ENCODE data around the gene ARHGEF26. TPM values are rescaled to one million over a fixed set of nuclear protein-coding genes. Genes with fewer than 3 reads are reported as not detected.

ARHGEF26 gene
- total RNA-seq, 1 experiment from 2014 or later, result 7.2 TPM

GRCh38 chr3:154101250-154101649, 19.9 kb upstream of the ARHGEF26 start:
- CTCF ChIA-PET, result no interaction called here
- H3K9me2 ChIP-seq (ENCODE audit: insufficient read depth), result no peaks in the 10 kb centered on the region
- H3K9me3 ChIP-seq (ENCODE audit: control insufficient read depth in 1 of 2, insufficient read depth in 1 of 2, low read depth in 1 of 2, low read length in 2 of 2), result no peaks in the 10 kb centered on the region
- H3K79me2 ChIP-seq (ENCODE audit: insufficient read depth, low read length), result no peaks in the 10 kb centered on the region
- BruUV-seq (replicated peaks), result no TSS peak
- no peaks in the 10 kb centered on the region for H4K20me1 ChIP-seq (ENCODE audit: insufficient read depth)
- intact Hi-C loops (cut with micrococcal nuclease), result no loop called here
- ATAC-seq (no peak), DNase-seq (ENCODE audit: low read depth, low spot score) (no peak)
- no peak overlapping the region for H3K4me2 ChIP-seq (ENCODE audit: low read length)
- RAD21 ChIA-PET (ENCODE audit: low non-redundant PET in 1 of 2, low total read pairs in 2 of 2, uncharacterized antibody in 2 of 2, unreplicated experiment in 2 of 2), result no interaction called here
- H3K36me3 ChIP-seq (ENCODE audit: control insufficient read depth in 1 of 2, insufficient read depth in 2 of 2, low read length in 2 of 2), result no peaks in the 10 kb centered on the region
- no peak overlapping the region for H3K4me3 ChIP-seq (replicated peaks in 1 of 2; ENCODE audit: low read depth in 1 of 2, low read length in 2 of 2)
- no peak overlapping the region for H2AFZ ChIP-seq (ENCODE audit: low read depth, low read length, poor library complexity, severe bottlenecking)
- H3K9ac ChIP-seq (ENCODE audit: low read length), result no peak overlapping the region
- no peak for TF ChIP-seq REST (IDR thresholded peaks at IDR 0.05; ENCODE audit: low read depth)
- TF ChIP-seq SP1 (IDR thresholded peaks at IDR 0.05; ENCODE audit: low read depth), result no peak
- no peak for TF ChIP-seq CEBPB (IDR thresholded peaks at IDR 0.05; ENCODE audit: low read depth)
- no peak for TF ChIP-seq EZH2phosphoT487 (IDR thresholded peaks at IDR 0.05; ENCODE audit: borderline replicate concordance)
- TF ChIP-seq POLR2AphosphoS5 (IDR thresholded peaks at IDR 0.05; ENCODE audit: low read depth, low read length), result no peak
- no peak for TF ChIP-seq CBX3 (IDR thresholded peaks at IDR 0.05; ENCODE audit: low read depth)
- no peak for TF ChIP-seq POLR2A (IDR thresholded peaks at IDR 0.05; ENCODE audit: borderline replicate concordance, extremely low read depth, insufficient read depth, insufficient read length)
- no peak for TF ChIP-seq MAX (IDR thresholded peaks at IDR 0.05)
- TF ChIP-seq SRF (IDR thresholded peaks at IDR 0.05; ENCODE audit: low read depth), result no peak
- TF ChIP-seq RAD21 (IDR thresholded peaks at IDR 0.05; ENCODE audit: low read depth), result no peak
- no peak for TF ChIP-seq EGR1 (IDR thresholded peaks at IDR 0.05; ENCODE audit: low read depth)
- TF ChIP-seq ZNF274 (IDR thresholded peaks at IDR 0.05; ENCODE audit: low read depth, low read length), result no peak
- no peaks in the 10 kb centered on the region for H3K27me3 ChIP-seq (ENCODE audit: insufficient read depth, low read length)
- POLR2A ChIA-PET, result interaction anchor here (1.7 kb wide), 1 partner anchor 15 kb away, joined by 3 read pairs; no protein-coding TSS in a partner anchor
- H3K27ac ChIP-seq (ENCODE audit: low read depth, low read length), result no peak overlapping the region
- H3K4me1 ChIP-seq (ENCODE audit: control insufficient read depth in 1 of 2, insufficient read depth in 2 of 2, low read length in 2 of 2), result peaks cover 0 to 3% of the 10 kb centered on the region in 2 experiments; a peak in 1 of 4 replicates

Data from HCT116 (cell line).